HG03432 (cell line): ENCODE measurements around the gene HK1.
"Not testable (repeated sequence)": the region's sequence is repeated elsewhere in the genome, so short reads cannot be mapped to it uniquely, and the experiment has no call there.

ENCODE experiments used
- ATAC-seq: cut with Tn5 transposase; IDR thresholded peaks from one replicate; pipeline ENCODE4 v1.9.1; 2021; ENCODE audit warnings: mild to moderate bottlenecking, moderate library complexity; ENCODE audit not compliant: unreplicated experiment

Gene HK1

DNA sequence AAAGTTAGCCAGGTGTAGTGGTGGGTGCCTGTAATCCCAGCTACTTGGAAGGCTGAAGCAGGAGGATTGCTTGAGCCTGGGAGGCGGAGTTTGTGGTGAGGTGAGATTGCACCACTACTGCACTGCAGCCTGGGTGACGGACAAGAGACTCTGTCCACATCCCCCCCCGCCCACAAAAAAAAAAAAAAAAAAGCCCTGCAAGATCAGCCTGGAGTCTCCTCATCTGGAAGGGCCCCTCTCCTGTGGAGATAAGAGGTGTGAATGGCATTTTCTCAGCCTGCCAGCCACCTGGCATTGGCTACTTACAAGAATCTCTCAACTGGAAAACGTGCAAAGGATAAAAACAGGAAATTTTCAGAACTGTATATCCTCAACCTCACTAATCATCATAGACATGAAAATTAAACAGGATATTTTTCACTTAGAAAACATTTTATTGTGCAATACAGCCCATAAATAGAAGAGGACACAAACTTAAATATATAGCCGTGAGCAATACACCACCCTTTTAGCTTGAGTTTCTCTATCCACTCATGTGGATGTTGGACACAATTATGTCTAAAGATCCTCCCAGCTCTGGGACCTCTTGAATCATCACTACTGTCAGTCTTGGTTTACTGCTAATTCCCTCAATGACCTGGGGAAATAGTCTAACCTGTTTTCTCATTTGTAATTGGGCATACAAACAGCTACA lies 161.7 kb downstream of the HK1 start:
- ATAC-seq: no peak

- no peak for ATAC-seq
Observed at GRCh38 chr10:69443354-69443753, 165.1 kb downstream of the HK1 start.

DNA sequence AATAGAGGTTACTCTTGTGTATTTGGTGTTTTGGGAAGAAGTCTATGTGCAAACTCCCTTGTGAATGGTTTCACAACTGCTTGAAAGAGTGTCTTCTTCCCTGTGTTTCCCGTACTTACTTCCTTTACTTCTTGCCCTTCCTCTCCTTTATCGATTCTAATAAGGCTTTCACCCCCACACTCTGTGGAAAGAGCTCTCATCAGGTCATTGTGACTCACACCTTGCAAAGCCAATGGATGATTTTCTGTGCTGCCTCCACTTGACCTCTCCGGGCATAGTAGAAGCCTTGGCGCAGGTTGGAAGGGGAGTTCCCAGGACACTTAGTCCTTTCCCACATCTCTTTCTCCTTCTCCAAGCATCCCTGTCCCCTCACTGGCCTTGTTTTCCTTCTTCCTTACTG lies 166.7 kb downstream of the HK1 start:
- ATAC-seq: no peak

GRCh38 chr10:69446229-69446628 lies 167.9 kb downstream of the HK1 start:
- ATAC-seq: no peak

- no peak for ATAC-seq
Observed at GRCh38 chr10:69446650-69447151, 168.4 kb downstream of the HK1 start.

GRCh38 chr10:69449841-69450240 lies 171.5 kb downstream of the HK1 start:
- ATAC-seq: peak; percentile 39

GRCh38 chr10:69450395-69450794 lies 172.1 kb downstream of the HK1 start:
- ATAC-seq: not testable (repeated sequence)

DNA sequence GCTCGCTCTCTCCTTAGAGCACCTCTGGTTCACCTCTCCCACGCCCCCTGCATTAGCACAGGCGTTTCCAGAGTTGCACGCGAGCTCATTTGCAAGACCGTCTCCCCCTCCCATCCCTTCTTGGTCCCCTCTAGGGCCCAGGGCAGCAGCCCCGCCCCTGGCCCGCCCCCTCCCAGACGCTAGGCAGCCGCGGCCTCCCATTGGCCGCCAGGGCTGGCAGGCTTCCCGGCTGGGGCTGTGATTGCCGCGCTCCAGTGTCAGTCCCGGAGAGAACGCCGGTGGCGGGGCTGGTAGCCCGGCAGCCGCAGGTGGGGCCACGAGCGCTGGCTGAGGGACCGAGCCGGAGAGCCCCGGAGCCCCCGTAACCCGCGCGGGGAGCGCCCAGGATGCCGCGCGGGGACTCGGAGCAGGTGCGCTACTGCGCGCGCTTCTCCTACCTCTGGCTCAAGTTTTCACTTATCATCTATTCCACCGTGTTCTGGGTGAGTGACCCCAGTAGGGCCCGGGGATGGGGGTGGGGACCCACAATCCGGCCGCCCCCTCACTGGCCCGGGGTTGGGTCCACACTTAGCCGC lies 173.0 kb downstream of the HK1 start, which contains the start of gene TSPAN15:
TSPAN15 (plus strand) TSS at position 257 of the 575 bp plus-strand sequence; CDS start at position 387, 130 bp downstream.
- peak; percentile 89 for ATAC-seq
